Thymus (tissue), 11 donors: ENCODE results near the gene ZNF444. TPM values are rescaled to one million over a fixed set of nuclear protein-coding genes. Genes with fewer than 3 reads are reported as not detected.
"Not testable (repeated sequence)": the region's sequence is repeated elsewhere in the genome, so short reads cannot be mapped to it uniquely, and the experiment has no call there.

Source experiments
- DNase-seq, 9 donors: peaks; one replicate each; pipeline ENCODE4 v3.0.0-alpha.2; 2013; ENCODE audit warnings: low spot score in 9 of 9, low read depth in 6 of 9, missing footprints in 1 of 9
- H3K27ac ChIP-seq, 2 donors: one replicate each; pipeline ENCODE4 v1.5.1; 2013; ENCODE audit warnings: control low read depth in 1 of 2, low read depth in 1 of 2, low read length in 1 of 2, mild to moderate bottlenecking in 1 of 2, moderate library complexity in 1 of 2
- H3K27me3 ChIP-seq, 2 donors: one replicate each; pipeline ENCODE4 v1.5.1; 2013; ENCODE audit warnings: low read length in 1 of 2; ENCODE audit not compliant: control insufficient read depth in 2 of 2, insufficient read depth in 1 of 2
- H3K36me3 ChIP-seq, 2 donors: one replicate each; pipeline ENCODE4 v1.5.1; 2013; ENCODE audit warnings: low read length in 1 of 2, mild to moderate bottlenecking in 1 of 2, moderate library complexity in 1 of 2; ENCODE audit not compliant: control insufficient read depth in 2 of 2, insufficient read depth in 2 of 2
- H3K4me1 ChIP-seq, 2 donors: one replicate each; pipeline ENCODE4 v1.5.1; 2013; ENCODE audit warnings: low read length in 2 of 2; ENCODE audit not compliant: control insufficient read depth in 2 of 2, insufficient read depth in 2 of 2
- H3K4me3 ChIP-seq, 2 donors: one replicate each; pipeline ENCODE4 v1.5.1; 2013; ENCODE audit warnings: low read length in 2 of 2, control low read depth in 1 of 2, mild to moderate bottlenecking in 1 of 2
- H3K9me3 ChIP-seq, 2 donors: one replicate each; pipeline ENCODE4 v1.5.1; 2013; ENCODE audit warnings: low read length in 1 of 2, mild to moderate bottlenecking in 1 of 2; ENCODE audit not compliant: control insufficient read depth in 2 of 2, insufficient read depth in 1 of 2
- WGBS: extraction: QIAGEN DNeasy Blood & Tissue Kit; methylation state at CpG from one replicate; pipeline ENCODE4 v1.1.7; 2013; 5-methylcytosine and 5-hydroxymethylcytosine counted together
- polyA plus RNA-seq: library from polyadenylated mRNA; stranded (reverse); fragments of 200-250 nt; gene quantifications from one replicate; pipeline ENCODE4 v1.2.3, GENCODE V29; 2013
- total RNA-seq: library from RNA; stranded (reverse); fragments of 120-200 nt; gene quantifications from one replicate; pipeline ENCODE4 v1.2.4, GENCODE V29; 2013
- donor health status: healthy.

ZNF444 gene
- total and polyA plus RNA-seq, 2 donors = 21.2 to 45.5 TPM

DNA sequence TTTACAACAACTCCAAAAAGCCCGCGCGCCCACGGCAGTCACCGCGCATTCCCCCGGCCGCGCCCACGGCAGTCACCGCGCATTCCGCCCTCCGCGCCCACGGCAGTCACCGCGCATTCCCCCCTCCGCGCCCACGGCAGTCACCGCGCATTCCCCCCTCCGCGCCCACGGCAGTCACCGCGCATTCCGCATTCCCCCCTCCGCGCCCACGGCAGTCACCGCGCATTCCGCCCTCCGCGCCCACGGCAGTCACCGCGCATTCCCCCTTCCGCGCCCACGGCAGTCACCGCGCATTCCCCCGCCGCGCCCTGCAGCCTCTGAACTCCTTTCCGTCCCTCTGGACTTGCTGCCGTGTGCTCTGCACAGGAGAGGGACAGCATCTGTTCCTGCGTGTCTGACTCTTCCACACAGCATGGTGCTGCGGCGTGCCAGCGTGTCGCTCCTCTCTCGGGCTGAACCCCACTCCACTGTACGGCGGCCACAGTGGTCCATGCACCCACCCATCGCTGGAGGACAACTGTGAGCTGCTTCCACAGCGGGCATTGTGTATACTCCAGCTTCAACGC, 35.2 kb upstream of the ZNF444 start:
- H3K9me3 ChIP-seq, H3K27ac ChIP-seq, H3K4me3 ChIP-seq, DNase-seq, H3K27me3 ChIP-seq: not testable (repeated sequence)
- WGBS = 97% methylated on average over 61 of the region's 61 CpGs
- H3K36me3 ChIP-seq = peaks cover 21 to 26% of the 10 kb centered on the region in 2 donors
- peaks cover 3 to 25% of the 10 kb centered on the region in 2 donors for H3K4me1 ChIP-seq

DNA sequence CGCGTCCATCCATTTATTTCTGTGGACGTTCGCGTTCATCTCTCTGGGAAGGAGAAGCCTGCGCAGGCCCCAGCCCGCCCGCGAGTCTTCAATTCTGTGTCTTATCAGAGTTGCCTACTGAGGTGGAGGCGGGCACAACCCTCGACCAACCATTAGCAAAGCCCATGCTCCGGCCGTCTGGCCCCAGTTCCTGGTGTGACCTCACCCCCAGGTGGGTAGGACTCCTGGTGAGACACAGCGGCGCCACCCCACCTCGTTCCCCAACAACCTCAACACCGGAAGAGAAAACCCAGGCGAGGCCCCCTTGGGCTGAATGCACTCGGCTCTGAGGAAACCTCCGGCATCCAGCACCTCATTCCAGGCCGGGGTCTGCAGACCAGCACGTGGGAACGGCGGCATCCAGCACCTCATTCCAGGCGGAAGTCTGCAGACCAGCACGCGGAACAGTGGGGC, 34.7 kb upstream of the ZNF444 start:
- H3K27me3 ChIP-seq = no peaks in the 10 kb centered on the region
- H3K4me1 ChIP-seq = peaks cover 6 to 30% of the 10 kb centered on the region in 2 donors
- H3K27ac ChIP-seq = no peak overlapping the region
- no peaks in the 10 kb centered on the region for H3K9me3 ChIP-seq
- no peak overlapping the region for H3K4me3 ChIP-seq
- 76% methylated on average over 27 of the region's 27 CpGs for WGBS
- no peak for DNase-seq
- peaks cover 17 to 22% of the 10 kb centered on the region in 2 donors for H3K36me3 ChIP-seq

DNA sequence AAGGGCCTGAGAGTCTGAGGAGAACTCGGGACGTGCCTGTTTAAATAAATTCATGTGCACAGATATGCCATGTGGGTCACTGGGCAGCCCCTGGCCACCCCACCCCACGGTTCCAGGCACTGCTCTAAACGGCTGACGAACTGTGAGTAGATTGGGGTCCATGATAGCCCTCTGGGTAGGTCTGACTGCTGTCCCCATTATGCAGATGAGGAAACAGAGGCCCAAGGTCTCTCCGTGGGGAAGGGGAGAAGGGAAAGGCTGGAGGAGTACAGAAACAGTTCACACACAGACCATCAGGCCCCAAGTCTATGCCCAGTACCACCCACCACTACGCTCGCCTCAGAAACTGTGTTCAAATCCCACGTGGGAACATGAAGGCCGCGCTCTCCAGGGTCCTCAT, 34.1 kb upstream of the ZNF444 start:
- no peak overlapping the region for H3K27ac ChIP-seq
- 93% methylated on average over 11 of the region's 11 CpGs for WGBS

DNA sequence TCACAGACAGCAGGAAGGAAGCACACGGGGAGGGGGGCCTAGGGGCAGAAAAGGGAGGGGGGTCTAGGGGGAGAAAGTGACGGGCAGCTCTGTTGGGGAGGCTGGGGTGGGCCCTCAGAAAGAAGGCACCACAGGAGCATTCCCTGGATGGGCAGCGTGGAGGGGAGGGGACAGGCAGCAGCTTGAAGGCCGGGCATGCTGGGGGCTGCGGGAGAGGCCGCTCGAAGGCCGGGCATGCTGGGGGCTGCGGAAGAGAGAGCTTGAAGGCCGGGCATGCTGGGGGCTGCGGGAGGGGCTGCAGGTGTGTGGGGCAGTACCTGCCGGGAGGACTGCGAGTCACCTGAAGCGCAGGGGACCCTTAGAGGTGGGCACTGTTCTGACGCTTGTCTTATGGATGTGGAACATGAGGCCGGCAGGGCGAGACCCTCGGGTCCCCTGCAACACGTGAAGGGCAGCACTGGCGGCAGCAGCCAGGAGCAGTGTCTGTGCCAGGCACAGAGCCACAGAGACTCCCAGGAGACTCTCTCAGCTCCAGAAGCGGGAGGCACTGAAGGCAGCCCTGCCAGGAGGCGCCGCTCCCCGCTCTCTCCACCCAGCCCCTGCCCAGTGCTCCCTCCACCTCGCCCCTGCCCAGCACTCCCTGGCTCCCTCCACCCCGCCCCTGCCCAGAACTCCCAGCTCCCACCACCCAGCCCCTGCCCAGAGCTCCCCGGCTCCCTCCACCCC, 33.3 kb upstream of the ZNF444 start:
- Histone ChIP-seq H3K4me1 (peaks cover 19 to 44% of the 10 kb centered on the region in 2 donors), H3K27ac (no peak overlapping the region), H3K36me3 (peaks cover 5 to 12% of the 10 kb centered on the region in 2 donors), H3K27me3 (no peaks in the 10 kb centered on the region), H3K9me3 (no peaks in the 10 kb centered on the region), H3K4me3 (no peak overlapping the region)
- 89% methylated on average over 27 of the region's 27 CpGs for WGBS
- no peak for DNase-seq

More for the DNA sequence above, 34.1 kb upstream of the ZNF444 start:
- Histone ChIP-seq H3K4me1 (peaks cover 11 to 36% of the 10 kb centered on the region in 2 donors), H3K27me3 (no peaks in the 10 kb centered on the region), H3K4me3 (no peak overlapping the region), H3K9me3 (no peaks in the 10 kb centered on the region), H3K36me3 (peaks cover 11 to 20% of the 10 kb centered on the region in 2 donors)
- no peak for DNase-seq

DNA sequence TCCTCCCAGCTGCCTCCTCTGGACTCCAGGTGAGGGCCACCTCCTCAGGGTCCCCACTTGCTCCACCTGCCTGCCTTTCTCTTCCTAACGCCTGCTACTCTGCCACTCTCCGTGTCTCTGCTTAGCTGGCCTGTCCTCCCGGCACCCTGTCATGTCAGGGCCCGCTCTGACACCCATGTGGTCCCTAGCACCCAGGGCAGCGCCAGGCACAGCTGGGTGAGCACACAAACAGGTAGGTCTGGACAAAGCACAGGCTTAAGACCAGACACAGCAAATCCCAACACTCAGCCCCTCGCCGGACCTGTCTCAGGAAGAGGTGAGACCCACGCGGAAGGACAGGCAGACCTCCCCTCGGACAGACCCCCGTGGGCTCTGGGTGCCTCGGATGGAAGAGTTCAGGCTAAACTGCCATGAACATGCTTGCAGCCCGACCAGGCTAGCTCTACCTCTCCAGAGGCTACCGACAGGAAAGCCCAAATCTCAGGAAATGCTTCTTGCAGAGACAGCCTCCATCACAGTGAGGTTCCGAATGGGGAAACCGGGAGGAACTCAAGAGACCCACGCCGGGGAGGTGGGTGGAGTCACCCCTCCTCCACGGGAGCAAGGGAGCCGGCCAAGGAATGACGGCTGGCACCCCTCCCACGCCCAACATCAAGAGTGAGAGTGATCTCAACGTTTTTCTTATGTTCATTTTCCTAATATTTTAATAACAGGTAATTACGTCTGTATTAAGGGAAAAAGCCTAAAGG, 32.5 kb upstream of the ZNF444 start:
- Histone ChIP-seq H3K4me1 (peaks cover 28 to 52% of the 10 kb centered on the region in 2 donors), H3K27me3 (no peaks in the 10 kb centered on the region), H3K9me3 (no peaks in the 10 kb centered on the region), H3K27ac (no peak overlapping the region), H3K4me3 (no peak overlapping the region), H3K36me3 (peaks cover 3 to 8% of the 10 kb centered on the region in 2 donors)
- 72% methylated on average over 24 of the region's 24 CpGs for WGBS
- DNase-seq = no peak

DNA sequence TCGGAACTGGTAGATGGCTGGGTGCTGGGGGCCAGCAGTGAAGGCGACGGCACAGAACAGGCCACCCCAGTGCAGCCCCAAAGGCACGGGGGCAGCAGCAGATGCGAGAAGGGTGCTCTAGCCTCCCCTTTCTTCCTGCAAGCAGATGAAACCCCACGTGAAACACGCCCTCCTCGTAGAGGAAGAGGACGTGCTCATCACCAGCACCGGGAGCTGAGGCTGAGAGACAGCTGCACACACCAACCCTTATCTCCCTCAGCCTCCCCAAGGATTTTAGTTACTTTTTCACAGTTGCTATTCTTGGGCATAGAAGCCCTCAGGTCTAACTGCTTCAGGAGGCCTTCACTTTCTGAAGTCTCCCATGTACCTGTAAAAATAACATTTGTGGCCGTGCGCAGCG, 31.9 kb upstream of the ZNF444 start:
- Histone ChIP-seq H3K27me3 (no peaks in the 10 kb centered on the region), H3K4me3 (no peak overlapping the region), H3K36me3 (peaks cover 3 to 8% of the 10 kb centered on the region in 2 donors)

DNA sequence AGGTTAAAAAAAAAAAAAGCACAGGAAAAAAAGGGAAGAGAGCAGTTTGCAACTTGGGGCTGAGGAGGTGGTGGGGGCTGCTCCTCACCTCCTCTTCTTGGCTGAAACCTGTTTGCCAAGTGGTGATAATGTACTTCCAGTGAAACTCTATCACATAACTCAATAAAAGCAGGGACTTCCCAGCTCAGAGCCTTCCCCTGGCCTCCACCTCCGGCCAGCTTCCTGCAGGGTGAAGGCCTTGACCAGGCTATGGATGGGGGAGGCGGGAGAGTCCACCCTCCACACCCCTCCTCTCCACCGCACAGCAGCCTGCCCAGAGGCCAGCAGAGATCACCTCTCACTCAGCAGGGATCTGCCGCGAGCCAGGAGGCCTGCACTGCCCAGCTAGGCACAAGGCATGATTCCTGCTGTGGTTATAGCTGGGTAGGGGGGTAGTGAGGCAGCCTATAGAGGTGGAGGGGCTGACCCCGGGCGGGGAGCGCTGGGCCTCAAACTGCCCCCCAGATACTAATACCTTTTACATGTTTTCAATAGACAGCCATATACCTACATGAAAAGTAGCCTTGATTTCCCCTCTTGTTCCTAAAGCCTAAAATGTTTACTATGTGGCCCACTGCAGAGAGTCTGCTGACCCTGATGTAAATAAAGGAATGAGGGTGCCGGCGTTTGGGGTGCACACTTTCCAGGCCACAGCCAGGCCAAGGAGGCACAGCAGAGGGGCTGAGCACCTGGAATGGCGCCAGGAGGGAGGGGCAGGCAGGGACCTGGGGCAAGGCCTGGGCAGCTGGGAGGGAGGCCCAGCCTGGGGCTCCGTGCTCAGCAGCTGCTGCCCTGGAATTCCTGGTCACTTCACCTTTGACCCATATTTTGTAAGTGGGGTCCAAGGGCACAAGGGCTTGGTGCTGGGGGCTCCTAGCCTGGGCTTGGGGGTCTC, 30.3 kb upstream of the ZNF444 start:
- no peak for DNase-seq
- H3K27me3 ChIP-seq = no peaks in the 10 kb centered on the region
- H3K9me3 ChIP-seq = no peaks in the 10 kb centered on the region
- peak overlapping the region; percentile 76 to 86 for H3K27ac ChIP-seq
- peaks cover 29 to 59% of the 10 kb centered on the region in 2 donors for H3K4me1 ChIP-seq
- peaks cover 3 to 11% of the 10 kb centered on the region in 2 donors for H3K36me3 ChIP-seq
- 83% methylated on average over 12 of the region's 12 CpGs for WGBS
- H3K4me3 ChIP-seq = peak overlapping the region in 1 of 2 donors; percentile 35

More for the DNA sequence above, 31.9 kb upstream of the ZNF444 start:
- Histone ChIP-seq H3K9me3 (no peaks in the 10 kb centered on the region), H3K4me1 (peaks cover 28 to 57% of the 10 kb centered on the region in 2 donors), H3K27ac (no peak overlapping the region)
- peak in 2 of 9 donors; percentile 35 to 58 for DNase-seq
- 54% methylated on average over 13 of the region's 13 CpGs for WGBS

DNA sequence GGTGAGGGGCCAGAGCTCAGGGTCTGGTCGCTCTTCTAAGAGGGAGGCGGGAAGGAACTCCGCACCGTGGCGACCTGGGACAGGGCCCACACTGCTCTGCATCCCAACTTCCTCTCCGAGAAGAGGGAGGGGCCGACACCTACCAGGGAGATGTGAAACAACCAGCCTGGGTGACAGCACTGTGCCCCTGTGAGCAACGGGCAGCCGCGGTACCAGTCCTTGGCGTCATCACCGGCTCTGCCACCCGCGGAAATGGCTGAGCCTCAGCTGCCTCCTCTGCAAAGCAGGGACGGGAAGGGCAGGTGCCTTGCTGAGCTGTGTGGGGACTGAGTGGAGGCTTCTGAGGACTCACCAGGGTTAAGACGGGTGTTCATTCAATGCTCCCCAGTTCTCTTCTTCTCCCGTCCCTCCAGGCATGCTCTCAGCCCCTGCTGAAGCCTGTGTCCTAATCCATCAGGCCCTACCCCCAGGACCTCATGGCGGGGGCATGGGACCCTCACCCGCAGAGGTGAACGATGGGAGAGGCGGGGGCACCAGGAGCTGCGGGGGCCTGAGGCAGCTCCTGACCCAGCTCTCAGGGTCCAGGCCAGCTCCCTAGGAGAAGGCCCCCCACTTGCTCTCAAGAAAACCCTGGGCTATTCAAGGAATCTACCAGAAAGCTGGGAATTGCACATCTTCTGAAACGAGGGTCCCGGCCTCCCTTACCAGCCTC, 29.3 kb upstream of the ZNF444 start:
- peaks cover 29 to 62% of the 10 kb centered on the region in 2 donors for H3K4me1 ChIP-seq
- WGBS = 24% methylated on average over 24 of the region's 24 CpGs
- H3K27ac ChIP-seq = peak overlapping the region; percentile 76 to 86

More for the DNA sequence above, 29.3 kb upstream of the ZNF444 start:
- Histone ChIP-seq H3K36me3 (peaks cover 0 to 4% of the 10 kb centered on the region in 2 donors), H3K9me3 (no peaks in the 10 kb centered on the region), H3K4me3 (peak overlapping the region in 1 of 2 donors; percentile 35), H3K27me3 (no peaks in the 10 kb centered on the region)
- DNase-seq = peak in 4 of 9 donors; percentile 35 to 77 (median 52)
